ENCODE results near the gene ABL1. TPM values are rescaled to one million over a fixed set of nuclear protein-coding genes. Genes with fewer than 3 reads are reported as not detected.

Gene ABL1
- total RNA-seq, 1 donor from 2014 or later: 44.6 TPM

DNA sequence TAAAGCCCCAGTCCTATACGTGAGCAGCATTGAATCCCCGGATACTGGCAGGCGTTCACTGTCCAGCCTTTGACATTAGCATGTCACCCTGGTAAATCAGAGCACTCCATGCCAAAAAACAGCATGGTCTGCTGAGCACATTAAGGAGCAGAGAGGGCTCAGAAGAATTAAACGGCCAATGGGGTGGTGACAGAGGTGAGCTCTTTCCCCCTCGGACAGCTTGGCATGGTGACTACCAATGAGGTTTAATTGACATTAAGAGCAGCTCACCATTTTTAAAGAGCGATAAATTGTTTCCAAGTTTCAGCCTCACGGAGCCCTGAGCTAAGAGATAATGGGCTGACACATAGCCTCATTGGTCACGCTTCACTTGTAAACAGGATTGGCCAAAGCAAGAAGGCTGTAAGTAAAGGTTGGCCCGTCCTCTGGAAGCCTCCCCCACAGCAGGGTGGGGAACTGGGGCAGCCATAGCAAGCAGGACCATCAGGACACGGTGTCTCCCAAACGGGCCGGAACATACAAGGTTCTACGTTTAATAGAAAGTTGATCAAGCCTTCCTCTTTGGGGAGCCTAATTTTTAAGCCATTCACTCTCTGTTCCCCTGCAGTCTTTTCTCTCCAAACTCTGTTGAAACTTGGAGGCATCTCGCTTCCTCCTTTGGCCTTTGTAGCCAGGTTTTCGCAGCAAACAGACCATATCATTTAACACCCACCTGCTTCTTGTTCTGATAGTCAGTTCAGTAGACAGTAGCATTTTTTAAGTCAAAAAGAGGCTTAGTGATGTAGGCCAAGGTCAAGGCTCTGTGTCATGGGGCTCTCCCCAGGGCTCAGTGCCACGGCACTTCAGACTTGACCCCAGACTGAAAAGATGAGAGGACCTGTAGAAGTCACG lies 35.7 kb downstream of the ABL1 start:
- no peak for DNase-seq (ENCODE audit: low read depth)

- peak; percentile 68 for DNase-seq (ENCODE audit: low read depth)
Observed at GRCh38 chr9:130871395-130872062, 36.5 kb downstream of the ABL1 start.

- DNase-seq (ENCODE audit: low read depth): no peak
Observed at GRCh38 chr9:130872093-130872492, 37.0 kb downstream of the ABL1 start.

DNA sequence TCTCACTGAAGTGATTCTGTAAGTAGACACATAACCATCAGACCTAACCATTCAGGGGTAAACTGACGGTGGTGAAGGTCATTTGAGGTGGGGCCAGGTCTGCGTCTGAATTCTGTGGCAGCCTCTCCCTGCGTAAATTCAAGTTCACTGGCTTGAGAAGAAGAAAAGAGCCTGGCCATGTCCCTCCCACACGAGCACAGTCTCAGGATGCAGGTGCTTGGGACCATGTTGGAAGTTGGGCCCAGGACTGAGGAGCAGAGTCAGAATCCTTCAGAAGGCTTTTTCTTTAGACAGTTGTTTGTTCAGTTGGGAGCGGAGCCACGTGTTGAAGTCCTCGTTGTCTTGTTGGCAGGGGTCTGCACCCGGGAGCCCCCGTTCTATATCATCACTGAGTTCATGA lies 37.5 kb downstream of the ABL1 start:
- DNase-seq (ENCODE audit: low read depth): no peak

- no peak for DNase-seq (ENCODE audit: low read depth)
Observed at GRCh38 chr9:130872912-130873503, 38.0 kb downstream of the ABL1 start.

DNA sequence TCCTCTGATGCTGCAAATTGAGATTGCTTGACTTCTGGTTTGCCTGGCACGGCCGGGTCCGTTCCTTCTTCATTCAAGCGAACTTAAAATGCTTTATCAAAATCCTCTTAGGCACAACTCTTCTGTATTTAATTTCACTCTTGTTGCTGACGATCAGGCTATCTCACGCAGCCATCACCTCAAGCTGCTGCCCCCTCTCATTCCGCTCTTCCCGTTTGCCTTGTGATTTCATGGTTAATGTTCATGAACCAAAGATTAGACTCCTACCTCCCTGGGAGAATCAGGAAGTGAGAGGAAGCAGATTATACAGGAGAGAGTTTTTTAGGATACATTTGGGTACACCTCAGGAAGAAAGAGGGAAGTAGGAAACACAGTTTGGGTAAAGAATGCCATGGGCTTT lies 38.9 kb downstream of the ABL1 start:
- DNase-seq (ENCODE audit: low read depth): no peak

- DNase-seq (ENCODE audit: low read depth): no peak
Observed at GRCh38 chr9:130874783-130875182, 39.7 kb downstream of the ABL1 start.

DNA sequence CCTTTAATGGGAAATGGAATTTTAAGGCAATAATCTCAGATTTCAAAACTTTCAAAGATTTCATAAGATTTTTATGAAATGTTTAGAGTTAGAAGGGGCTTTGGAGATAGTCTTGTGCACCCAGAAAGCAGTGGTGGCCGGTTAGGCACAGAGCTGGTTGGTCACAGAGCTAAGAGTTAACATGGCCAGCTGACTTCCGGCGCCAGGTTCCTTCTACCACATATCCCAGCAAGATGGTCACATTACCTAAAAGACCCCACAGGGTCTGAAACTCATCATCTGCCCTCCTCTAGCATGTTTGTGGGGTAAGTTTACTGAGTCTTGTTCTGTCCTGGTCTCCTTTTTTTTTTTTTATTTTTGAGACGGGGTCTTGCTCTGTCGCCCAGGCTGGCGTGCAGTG lies 42.2 kb downstream of the ABL1 start:
- no peak for DNase-seq (ENCODE audit: low read depth)

- no peak for DNase-seq (ENCODE audit: low read depth)
Observed at GRCh38 chr9:130878295-130878694, 43.2 kb downstream of the ABL1 start.

- no peak for DNase-seq (ENCODE audit: low read depth)
Observed at GRCh38 chr9:130879863-130880411, 44.9 kb downstream of the ABL1 start.

DNA sequence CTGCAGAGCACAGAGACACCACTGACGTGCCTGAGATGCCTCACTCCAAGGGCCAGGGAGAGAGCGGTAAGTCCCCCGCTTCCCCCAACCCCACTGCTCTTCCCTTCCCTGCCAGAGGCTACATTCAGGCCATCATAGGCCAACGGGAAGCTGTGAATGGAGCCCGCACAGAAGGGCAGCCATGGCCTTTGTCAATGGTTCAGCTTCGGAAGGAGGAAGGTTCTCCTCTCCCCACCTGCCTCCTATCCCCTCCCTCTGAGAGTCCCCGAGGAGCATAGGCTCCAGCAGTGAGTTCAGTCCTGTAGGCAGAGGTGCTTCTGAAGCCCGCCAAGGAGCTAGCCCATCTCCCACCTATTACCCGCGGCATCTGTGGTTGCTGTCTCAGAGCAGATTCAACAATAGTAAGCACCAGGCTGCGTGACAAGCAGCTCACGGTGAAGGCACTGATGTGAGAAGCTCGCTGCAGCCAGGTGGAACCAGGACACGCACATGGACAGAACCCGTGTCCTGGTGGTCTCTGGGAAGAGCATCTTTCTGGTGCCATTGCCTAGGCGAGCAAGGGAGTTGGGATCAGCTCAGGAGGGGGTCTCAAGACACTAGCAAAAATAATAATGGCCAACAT lies 45.7 kb downstream of the ABL1 start:
- DNase-seq (ENCODE audit: low read depth): no peak

DNA sequence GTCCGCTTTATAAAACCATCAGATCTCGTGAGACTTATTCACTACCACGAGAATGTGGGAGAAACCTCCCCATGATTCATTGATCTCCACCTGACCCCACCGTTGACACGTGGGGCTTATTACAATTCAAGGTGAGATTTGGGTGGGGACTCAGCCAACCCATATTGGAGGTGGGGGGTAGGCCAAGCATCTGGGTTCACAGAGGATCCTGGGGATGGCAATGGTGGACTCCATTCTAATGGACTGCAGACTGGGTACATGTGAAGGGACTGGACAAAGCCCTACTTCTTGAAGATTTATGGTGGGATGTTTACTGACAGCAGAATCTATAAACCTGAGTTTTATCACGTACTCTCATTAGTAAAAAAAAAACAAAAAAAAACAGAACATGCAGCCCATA lies 46.5 kb downstream of the ABL1 start:
- DNase-seq (ENCODE audit: low read depth): no peak

- no peak for DNase-seq (ENCODE audit: low read depth)
Observed at GRCh38 chr9:130882696-130883225, 47.7 kb downstream of the ABL1 start.

- no peak for DNase-seq (ENCODE audit: low read depth)
Observed at GRCh38 chr9:130883479-130883878, 48.4 kb downstream of the ABL1 start.

- no peak for DNase-seq (ENCODE audit: low read depth)
Observed at GRCh38 chr9:130884111-130884531, 49.1 kb downstream of the ABL1 start.

DNA sequence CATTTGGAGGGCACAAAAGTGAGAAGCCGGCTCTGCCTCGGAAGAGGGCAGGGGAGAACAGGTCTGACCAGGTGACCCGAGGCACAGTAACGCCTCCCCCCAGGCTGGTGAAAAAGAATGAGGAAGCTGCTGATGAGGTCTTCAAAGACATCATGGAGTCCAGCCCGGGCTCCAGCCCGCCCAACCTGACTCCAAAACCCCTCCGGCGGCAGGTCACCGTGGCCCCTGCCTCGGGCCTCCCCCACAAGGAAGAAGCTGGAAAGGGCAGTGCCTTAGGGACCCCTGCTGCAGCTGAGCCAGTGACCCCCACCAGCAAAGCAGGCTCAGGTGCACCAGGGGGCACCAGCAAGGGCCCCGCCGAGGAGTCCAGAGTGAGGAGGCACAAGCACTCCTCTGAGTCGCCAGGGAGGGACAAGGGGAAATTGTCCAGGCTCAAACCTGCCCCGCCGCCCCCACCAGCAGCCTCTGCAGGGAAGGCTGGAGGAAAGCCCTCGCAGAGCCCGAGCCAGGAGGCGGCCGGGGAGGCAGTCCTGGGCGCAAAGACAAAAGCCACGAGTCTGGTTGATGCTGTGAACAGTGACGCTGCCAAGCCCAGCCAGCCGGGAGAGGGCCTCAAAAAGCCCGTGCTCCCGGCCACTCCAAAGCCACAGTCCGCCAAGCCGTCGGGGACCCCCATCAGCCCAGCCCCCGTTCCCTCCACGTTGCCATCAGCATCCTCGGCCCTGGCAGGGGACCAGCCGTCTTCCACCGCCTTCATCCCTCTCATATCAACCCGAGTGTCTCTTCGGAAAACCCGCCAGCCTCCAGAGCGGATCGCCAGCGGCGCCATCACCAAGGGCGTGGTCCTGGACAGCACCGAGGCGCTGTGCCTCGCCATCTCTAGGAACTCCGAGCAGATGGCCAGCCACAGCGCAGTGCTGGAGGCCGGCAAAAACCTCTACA lies 49.8 kb downstream of the ABL1 start:
- no peak for DNase-seq (ENCODE audit: low read depth)

GRCh38 chr9:130885484-130886375 lies 50.7 kb downstream of the ABL1 start:
- DNase-seq (ENCODE audit: low read depth): no peak

DNA sequence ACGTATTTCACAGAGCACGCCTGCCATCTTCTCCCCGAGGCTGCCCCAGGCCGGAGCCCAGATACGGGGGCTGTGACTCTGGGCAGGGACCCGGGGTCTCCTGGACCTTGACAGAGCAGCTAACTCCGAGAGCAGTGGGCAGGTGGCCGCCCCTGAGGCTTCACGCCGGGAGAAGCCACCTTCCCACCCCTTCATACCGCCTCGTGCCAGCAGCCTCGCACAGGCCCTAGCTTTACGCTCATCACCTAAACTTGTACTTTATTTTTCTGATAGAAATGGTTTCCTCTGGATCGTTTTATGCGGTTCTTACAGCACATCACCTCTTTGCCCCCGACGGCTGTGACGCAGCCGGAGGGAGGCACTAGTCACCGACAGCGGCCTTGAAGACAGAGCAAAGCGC lies 51.9 kb downstream of the ABL1 start:
- no peak for DNase-seq (ENCODE audit: low read depth)
